Keratinocyte (primary cell): Measurements from ENCODE around the gene FCMR. TPM values are rescaled to one million over a fixed set of nuclear protein-coding genes. Genes with fewer than 3 reads are reported as not detected.

ENCODE experiments used
- DNase-seq: peaks from one replicate; pipeline ENCODE4 v3.0.0-alpha.2; 2011; ENCODE audit warnings: low read depth, missing footprints, low spot score
- FAIRE-seq: peaks from 2 replicates; lab custom pipeline; 2011; peaks lifted over from hg19 to GRCh38; lab: Jason Lieb, UNC
- H2AFZ ChIP-seq: 2 replicates; pipeline ENCODE4 v1.6.0; 2012; ENCODE audit warnings: low read length, control low read depth, inconsistent platforms; ENCODE audit not compliant: control insufficient read depth
- H3K27ac ChIP-seq: 2 replicates; pipeline ENCODE4 v1.5.1; 2011; ENCODE audit warnings: low read length; ENCODE audit not compliant: control insufficient read depth, insufficient read depth
- H3K27me3 ChIP-seq: 3 replicates; pipeline ENCODE4 v1.6.0; 2011; ENCODE audit warnings: low read length; ENCODE audit not compliant: control insufficient read depth, insufficient read depth; ENCODE audit errors: extremely low read depth
- H3K36me3 ChIP-seq, 2 experiments: 2 replicates in 1 of 2; 3 replicates in 1 of 2; pipeline ENCODE4 v1.5.1; 2011; ENCODE audit warnings: low read length in 2 of 2, mild to moderate bottlenecking in 1 of 2; ENCODE audit not compliant: control insufficient read depth in 2 of 2, insufficient read depth in 2 of 2; ENCODE audit errors: extremely low read depth in 1 of 2
- H3K4me1 ChIP-seq: 3 replicates; pipeline ENCODE4 v1.5.1; 2011; ENCODE audit warnings: low read length; ENCODE audit not compliant: control insufficient read depth, insufficient read depth; ENCODE audit errors: extremely low read depth
- H3K4me2 ChIP-seq: 3 replicates; pipeline ENCODE4 v1.6.0; 2011; ENCODE audit warnings: low read depth, low read length; ENCODE audit not compliant: control insufficient read depth, insufficient read depth; ENCODE audit errors: extremely low read depth
- H3K4me3 ChIP-seq, 3 experiments: fragments of 200-600 bp in 1 of 3; sonication (generic) in 1 of 3; 2 replicates in 2 of 3; 3 replicates in 1 of 3; pipeline ENCODE4 v1.5.1; 2011 to 2016; ENCODE audit warnings: low read length in 3 of 3, mild to moderate bottlenecking in 3 of 3, control low read depth in 2 of 3, inconsistent platforms in 1 of 3, low read depth in 1 of 3, mixed read lengths in 1 of 3, mixed run types in 1 of 3, moderate library complexity in 1 of 3; ENCODE audit not compliant: control insufficient read depth in 2 of 3, insufficient read depth in 2 of 3; ENCODE audit errors: extremely low read depth in 1 of 3
- H3K79me2 ChIP-seq: 2 replicates; pipeline ENCODE4 v1.6.0; 2012; ENCODE audit warnings: low read length; ENCODE audit not compliant: control insufficient read depth, insufficient read depth
- H3K9ac ChIP-seq: 3 replicates; pipeline ENCODE4 v1.6.0; 2011; ENCODE audit warnings: low read length; ENCODE audit not compliant: control insufficient read depth, insufficient read depth; ENCODE audit errors: extremely low read depth
- H3K9me1 ChIP-seq: 3 replicates; pipeline ENCODE4 v1.6.0; 2011; ENCODE audit warnings: low read length; ENCODE audit not compliant: control insufficient read depth, insufficient read depth; ENCODE audit errors: extremely low read depth
- H3K9me3 ChIP-seq: 2 replicates; pipeline ENCODE4 v1.5.1; 2012; ENCODE audit warnings: low read depth, low read length; ENCODE audit not compliant: control insufficient read depth
- H4K20me1 ChIP-seq: 3 replicates; pipeline ENCODE4 v1.6.0; 2011; ENCODE audit warnings: low read length; ENCODE audit not compliant: control insufficient read depth, insufficient read depth; ENCODE audit errors: extremely low read depth
- CTCF ChIP-seq, 3 experiments: IDR thresholded peaks in 1 of 3; conservative IDR thresholded peaks in 1 of 3; optimal IDR thresholded peaks in 1 of 3; 2 replicates in 2 of 3; 3 replicates in 1 of 3; pipeline versions ENCODE3 to v1.5.1; 2011; ENCODE audit warnings: low read length in 3 of 3, mild to moderate bottlenecking in 3 of 3, moderate library complexity in 2 of 3, control low read depth in 1 of 3, inconsistent platforms in 1 of 3; ENCODE audit not compliant: insufficient read depth in 2 of 3; ENCODE audit errors: extremely low read depth in 1 of 3
- EZH2 ChIP-seq: IDR thresholded peaks from one replicate; pipeline ENCODE4 v1.6.1; 2012; ENCODE audit warnings: inconsistent platforms, mild to moderate bottlenecking, low read length, moderate library complexity
- dilution Hi-C: fragments of 300-500 bp; cut with MboI; formaldehyde crosslinking; loops from one replicate; pipeline ENCODE4 v1.7.0; 2020; ENCODE audit warnings: low sequenced_read_pairs; ENCODE audit not compliant: extremely low pct_ligation_motif_present
- polyA plus RNA-seq, 5 experiments: library from polyadenylated mRNA; depleted of rRNA in 3 of 5; stranded (reverse) in 3 of 5; stranded (forward) in 1 of 5; unstranded in 1 of 5; fragments of >200 nt; gene quantifications; 1 replicate in 1 of 5; 2 replicates in 3 of 5; 3 replicates in 1 of 5; pipeline versions ENCODE4 v1.2.1 to v1.2.3, GENCODE V29; 2011 to 2012; ENCODE audit warnings: missing spikeins in 2 of 5, low read depth in 1 of 5, low replicate concordance in 1 of 5

The FCMR gene
- polyA plus RNA-seq, 1 donor (not counting 4 experiments of a cell fraction or from before 2014, with no cell fraction given) = 1.8 TPM

GRCh38 chr1:206915030-206915735 lies 6.6 kb downstream of the FCMR start:
- Histone ChIP-seq H3K4me3 (no peak overlapping the region), H3K9ac (no peak overlapping the region), H3K4me2 (no peak overlapping the region), H2AFZ (no peak overlapping the region), H3K9me3 (no peaks in the 10 kb centered on the region), H3K27ac (no peak overlapping the region), H4K20me1 (no peaks in the 10 kb centered on the region), H3K36me3 (no peaks in the 10 kb centered on the region), H3K9me1 (no peaks in the 10 kb centered on the region), H3K4me1 (peaks cover 8% of the 10 kb centered on the region), H3K79me2 (no peaks in the 10 kb centered on the region), H3K27me3 (no peaks in the 10 kb centered on the region)
- FAIRE-seq = no peak
- dilution Hi-C loops = no loop called here
- no peak for DNase-seq
- TF ChIP-seq EZH2 (no peak), CTCF (optimal IDR thresholded peaks at IDR 0.05 in 1 of 3, IDR thresholded peaks at IDR 0.05 in 1 of 3, conservative IDR thresholded peaks at IDR 0.05 in 1 of 3; ENCODE audit: extremely low read depth in 1 of 3, insufficient read depth in 2 of 3, low read length in 3 of 3) (no peak)

- no peaks in the 10 kb centered on the region for H3K27me3 ChIP-seq
- dilution Hi-C loops = no loop called here
- no peak overlapping the region for H3K4me3 ChIP-seq
- H3K4me1 ChIP-seq = peaks cover 15% of the 10 kb centered on the region
- H4K20me1 ChIP-seq = no peaks in the 10 kb centered on the region
- FAIRE-seq (no peak), DNase-seq (no peak)
- H3K9me3 ChIP-seq = no peaks in the 10 kb centered on the region
- no peak overlapping the region for H3K9ac ChIP-seq
- H3K4me2 ChIP-seq = no peak overlapping the region
- H3K36me3 ChIP-seq = no peaks in the 10 kb centered on the region
- no peak overlapping the region for H2AFZ ChIP-seq
- no peak overlapping the region for H3K27ac ChIP-seq
- H3K9me1 ChIP-seq = no peaks in the 10 kb centered on the region
- H3K79me2 ChIP-seq = no peaks in the 10 kb centered on the region
- TF ChIP-seq CTCF (optimal IDR thresholded peaks at IDR 0.05 in 1 of 3, IDR thresholded peaks at IDR 0.05 in 1 of 3, conservative IDR thresholded peaks at IDR 0.05 in 1 of 3; ENCODE audit: extremely low read depth in 1 of 3, insufficient read depth in 2 of 3, low read length in 3 of 3) (no peak), EZH2 (no peak)
Measured at GRCh38 chr1:206913766-206914537, 7.8 kb downstream of the FCMR start.
